GM12878 (cell line): Measurements from ENCODE around the gene CDK17. TPM values are rescaled to one million over a fixed set of nuclear protein-coding genes. Genes with fewer than 3 reads are reported as not detected.

ENCODE experiments used
- ASH2L ChIP-seq: fragments of 300-600, 200-600 bp; sonication (generic); IDR thresholded peaks from 2 replicates; pipeline ENCODE4 v1.6.1; 2017; ENCODE audit warnings: low read depth, mild to moderate bottlenecking, borderline replicate concordance
- BACH1 ChIP-seq: fragments of 450-650 bp; IDR thresholded peaks from 2 replicates; pipeline ENCODE4 v1.6.1; 2017; ENCODE audit warnings: mild to moderate bottlenecking, borderline replicate concordance
- CBFB ChIP-seq: IDR thresholded peaks from 2 replicates; pipeline ENCODE4 v1.6.1; 2016; ENCODE audit warnings: antibody characterized with exemption, low read depth
- CREM ChIP-seq: IDR thresholded peaks from 2 replicates; pipeline ENCODE4 v1.6.1; 2014; ENCODE audit warnings: antibody characterized with exemption, low read depth
- EZH2 ChIP-seq: IDR thresholded peaks from 2 replicates; pipeline ENCODE4 v1.6.1; 2012; ENCODE audit warnings: low read depth, mild to moderate bottlenecking, control low read depth, inconsistent platforms, low read length, borderline replicate concordance; ENCODE audit not compliant: control insufficient read depth
- GATAD2B ChIP-seq: fragments of 450-650 bp; conservative IDR thresholded peaks from 2 replicates; pipeline ENCODE4 v1.6.1; 2017; ENCODE audit warnings: low read depth, mild to moderate bottlenecking, moderate library complexity
- MXI1 ChIP-seq: fragments of 150-350 bp; IDR thresholded peaks from 2 replicates; pipeline ENCODE4 v1.6.1; 2011; ENCODE audit warnings: low read depth, mild to moderate bottlenecking, inconsistent platforms, low read length, improper control_type of control experiment
- NBN ChIP-seq: fragments of 450-650 bp; IDR thresholded peaks from 2 replicates; pipeline ENCODE4 v1.6.1; 2016
- NKRF ChIP-seq: fragments of 450-650 bp; conservative IDR thresholded peaks from 2 replicates; pipeline ENCODE4 v1.6.1; 2017; ENCODE audit warnings: mild to moderate bottlenecking, moderate library complexity
- PAX5 ChIP-seq: IDR thresholded peaks from 2 replicates; pipeline ENCODE4 v1.6.1; 2011; ENCODE audit warnings: low read depth, low read length, borderline replicate concordance
- POLR2AphosphoS5 ChIP-seq: IDR thresholded peaks from 2 replicates; pipeline ENCODE4 v1.6.1; 2011; ENCODE audit warnings: mild to moderate bottlenecking, low read length, inconsistent platforms
- SMARCA5 ChIP-seq: fragments of 450-650 bp; IDR thresholded peaks from 2 replicates; pipeline ENCODE4 v1.6.1; 2017; ENCODE audit warnings: mild to moderate bottlenecking
- SREBF1 ChIP-seq: IDR thresholded peaks from 2 replicates; pipeline ENCODE4 v1.6.1; 2012; ENCODE audit warnings: mild to moderate bottlenecking, low read length
- STAT3 ChIP-seq: IDR thresholded peaks from 2 replicates; pipeline ENCODE4 v1.6.1; 2011; ENCODE audit warnings: low read depth, low read length, improper control_type of control experiment
- TAF1 ChIP-seq: IDR thresholded peaks from 2 replicates; pipeline ENCODE4 v1.6.1; 2011; ENCODE audit warnings: mild to moderate bottlenecking, low read depth, low read length, borderline replicate concordance
- TCF12 ChIP-seq: IDR thresholded peaks from 2 replicates; pipeline ENCODE4 v1.6.1; 2011; ENCODE audit warnings: low read depth, mild to moderate bottlenecking, low read length
- polyA plus RNA-seq, 11 experiments: library from polyadenylated mRNA; depleted of rRNA in 4 of 11; unstranded in 6 of 11; stranded (reverse) in 5 of 11; fragments of >200 nt; fragmentation: Nextera tagmentation in 4 of 11; fragmentation: Illumina TruSeq in 1 of 11; extraction: Ambion mirVana in 4 of 11; extraction: Trizol in 1 of 11; gene quantifications; 1 replicate in 1 of 11; 2 replicates in 10 of 11; pipeline versions ENCODE4 v1.2.1 to v1.2.3, GENCODE V29; 2011 to 2016; ENCODE audit warnings: inconsistent platforms in 2 of 11, missing spikeins in 2 of 11, low read depth in 1 of 11
- total RNA-seq, 4 experiments: library from RNA; depleted of rRNA in 3 of 4; stranded (reverse); fragments of >200 nt in 3 of 4; fragmentation: Illumina TruSeq in 1 of 4; extraction: Trizol in 1 of 4; gene quantifications; 2 replicates each; pipeline versions ENCODE4 v1.2.1 to v1.2.3, GENCODE V29; 2013 to 2021
- TF ChIP-seq, protein P1 (sequence below): fragments of 450-650 bp; IDR thresholded peaks from 2 replicates; pipeline ENCODE4 v1.6.1; 2018; ENCODE audit warnings: borderline replicate concordance, mild to moderate bottlenecking; ENCODE audit not compliant: partially characterized antibody
- TF ChIP-seq, protein P2 (sequence below), 3 experiments: IDR thresholded peaks in 2 of 3; conservative IDR thresholded peaks in 1 of 3; 2 replicates each; pipeline ENCODE4 v1.5.1; 2011; ENCODE audit warnings: low read depth in 3 of 3, low read length in 3 of 3, mild to moderate bottlenecking in 3 of 3, control low read depth in 2 of 3, moderate library complexity in 2 of 3, inconsistent platforms in 1 of 3, mixed read lengths in 1 of 3; ENCODE audit not compliant: control insufficient read depth in 2 of 3, insufficient read depth in 1 of 3; ENCODE audit errors: extremely low read depth in 1 of 3
- TF ChIP-seq, protein P3 (sequence below): fragments of 450-650 bp; IDR thresholded peaks from 2 replicates; pipeline ENCODE4 v1.6.1; 2017; ENCODE audit warnings: borderline replicate concordance
- TF ChIP-seq, protein P4 (sequence below): fragments of 450-650 bp; formaldehyde crosslinking; IDR thresholded peaks from 2 replicates; pipeline ENCODE4 v1.5.0; 2022; ENCODE audit warnings: mild to moderate bottlenecking, missing genetic modification characterization

The CDK17 gene
- total and polyA plus RNA-seq, 10 of the 15 experiments (the other 5 are each of a cell fraction or from before 2014, with no cell fraction given): 5.6 to 45.6 (median 18.3) TPM

- TF ChIP-seq NKRF (peak; percentile 40), CBFB (no peak), SREBF1 (no peak), GATAD2B (no peak), BACH1 (no peak), ASH2L (no peak), TCF12 (no peak), NBN (no peak), PAX5 (no peak), TAF1 (no peak), CREM (no peak), EZH2 (no peak), STAT3 (no peak), MXI1 (peak; percentile 43; the same call in 1 of the 2 replicates), SMARCA5 (peak; percentile 18), POLR2AphosphoS5 (0 out of 2 replicates have a peak, but pooled peaks have one; percentile 16)
- TF ChIP-seq, protein P1, sequence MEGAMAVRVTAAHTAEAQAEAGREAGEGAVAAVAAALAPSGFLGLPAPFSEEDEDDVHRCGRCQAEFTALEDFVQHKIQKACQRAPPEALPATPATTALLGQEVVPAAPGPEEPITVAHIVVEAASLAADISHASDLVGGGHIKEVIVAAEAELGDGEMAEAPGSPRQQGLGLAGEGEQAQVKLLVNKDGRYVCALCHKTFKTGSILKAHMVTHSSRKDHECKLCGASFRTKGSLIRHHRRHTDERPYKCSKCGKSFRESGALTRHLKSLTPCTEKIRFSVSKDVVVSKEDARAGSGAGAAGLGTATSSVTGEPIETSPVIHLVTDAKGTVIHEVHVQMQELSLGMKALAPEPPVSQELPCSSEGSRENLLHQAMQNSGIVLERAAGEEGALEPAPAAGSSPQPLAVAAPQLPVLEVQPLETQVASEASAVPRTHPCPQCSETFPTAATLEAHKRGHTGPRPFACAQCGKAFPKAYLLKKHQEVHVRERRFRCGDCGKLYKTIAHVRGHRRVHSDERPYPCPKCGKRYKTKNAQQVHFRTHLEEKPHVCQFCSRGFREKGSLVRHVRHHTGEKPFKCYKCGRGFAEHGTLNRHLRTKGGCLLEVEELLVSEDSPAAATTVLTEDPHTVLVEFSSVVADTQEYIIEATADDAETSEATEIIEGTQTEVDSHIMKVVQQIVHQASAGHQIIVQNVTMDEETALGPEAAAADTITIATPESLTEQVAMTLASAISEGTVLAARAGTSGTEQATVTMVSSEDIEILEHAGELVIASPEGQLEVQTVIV: no peak
- TF ChIP-seq, protein P2, sequence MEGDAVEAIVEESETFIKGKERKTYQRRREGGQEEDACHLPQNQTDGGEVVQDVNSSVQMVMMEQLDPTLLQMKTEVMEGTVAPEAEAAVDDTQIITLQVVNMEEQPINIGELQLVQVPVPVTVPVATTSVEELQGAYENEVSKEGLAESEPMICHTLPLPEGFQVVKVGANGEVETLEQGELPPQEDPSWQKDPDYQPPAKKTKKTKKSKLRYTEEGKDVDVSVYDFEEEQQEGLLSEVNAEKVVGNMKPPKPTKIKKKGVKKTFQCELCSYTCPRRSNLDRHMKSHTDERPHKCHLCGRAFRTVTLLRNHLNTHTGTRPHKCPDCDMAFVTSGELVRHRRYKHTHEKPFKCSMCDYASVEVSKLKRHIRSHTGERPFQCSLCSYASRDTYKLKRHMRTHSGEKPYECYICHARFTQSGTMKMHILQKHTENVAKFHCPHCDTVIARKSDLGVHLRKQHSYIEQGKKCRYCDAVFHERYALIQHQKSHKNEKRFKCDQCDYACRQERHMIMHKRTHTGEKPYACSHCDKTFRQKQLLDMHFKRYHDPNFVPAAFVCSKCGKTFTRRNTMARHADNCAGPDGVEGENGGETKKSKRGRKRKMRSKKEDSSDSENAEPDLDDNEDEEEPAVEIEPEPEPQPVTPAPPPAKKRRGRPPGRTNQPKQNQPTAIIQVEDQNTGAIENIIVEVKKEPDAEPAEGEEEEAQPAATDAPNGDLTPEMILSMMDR (IDR thresholded peaks at IDR 0.05 in 2 of 3, conservative IDR thresholded peaks at IDR 0.05 in 1 of 3; ENCODE audit: control insufficient read depth in 2 of 3, extremely low read depth in 1 of 3, insufficient read depth in 1 of 3, low read depth in 3 of 3, low read length in 3 of 3): no peak
- TF ChIP-seq, protein P3, sequence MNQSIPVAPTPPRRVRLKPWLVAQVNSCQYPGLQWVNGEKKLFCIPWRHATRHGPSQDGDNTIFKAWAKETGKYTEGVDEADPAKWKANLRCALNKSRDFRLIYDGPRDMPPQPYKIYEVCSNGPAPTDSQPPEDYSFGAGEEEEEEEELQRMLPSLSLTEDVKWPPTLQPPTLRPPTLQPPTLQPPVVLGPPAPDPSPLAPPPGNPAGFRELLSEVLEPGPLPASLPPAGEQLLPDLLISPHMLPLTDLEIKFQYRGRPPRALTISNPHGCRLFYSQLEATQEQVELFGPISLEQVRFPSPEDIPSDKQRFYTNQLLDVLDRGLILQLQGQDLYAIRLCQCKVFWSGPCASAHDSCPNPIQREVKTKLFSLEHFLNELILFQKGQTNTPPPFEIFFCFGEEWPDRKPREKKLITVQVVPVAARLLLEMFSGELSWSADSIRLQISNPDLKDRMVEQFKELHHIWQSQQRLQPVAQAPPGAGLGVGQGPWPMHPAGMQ: no peak
- TF ChIP-seq, protein P4, sequence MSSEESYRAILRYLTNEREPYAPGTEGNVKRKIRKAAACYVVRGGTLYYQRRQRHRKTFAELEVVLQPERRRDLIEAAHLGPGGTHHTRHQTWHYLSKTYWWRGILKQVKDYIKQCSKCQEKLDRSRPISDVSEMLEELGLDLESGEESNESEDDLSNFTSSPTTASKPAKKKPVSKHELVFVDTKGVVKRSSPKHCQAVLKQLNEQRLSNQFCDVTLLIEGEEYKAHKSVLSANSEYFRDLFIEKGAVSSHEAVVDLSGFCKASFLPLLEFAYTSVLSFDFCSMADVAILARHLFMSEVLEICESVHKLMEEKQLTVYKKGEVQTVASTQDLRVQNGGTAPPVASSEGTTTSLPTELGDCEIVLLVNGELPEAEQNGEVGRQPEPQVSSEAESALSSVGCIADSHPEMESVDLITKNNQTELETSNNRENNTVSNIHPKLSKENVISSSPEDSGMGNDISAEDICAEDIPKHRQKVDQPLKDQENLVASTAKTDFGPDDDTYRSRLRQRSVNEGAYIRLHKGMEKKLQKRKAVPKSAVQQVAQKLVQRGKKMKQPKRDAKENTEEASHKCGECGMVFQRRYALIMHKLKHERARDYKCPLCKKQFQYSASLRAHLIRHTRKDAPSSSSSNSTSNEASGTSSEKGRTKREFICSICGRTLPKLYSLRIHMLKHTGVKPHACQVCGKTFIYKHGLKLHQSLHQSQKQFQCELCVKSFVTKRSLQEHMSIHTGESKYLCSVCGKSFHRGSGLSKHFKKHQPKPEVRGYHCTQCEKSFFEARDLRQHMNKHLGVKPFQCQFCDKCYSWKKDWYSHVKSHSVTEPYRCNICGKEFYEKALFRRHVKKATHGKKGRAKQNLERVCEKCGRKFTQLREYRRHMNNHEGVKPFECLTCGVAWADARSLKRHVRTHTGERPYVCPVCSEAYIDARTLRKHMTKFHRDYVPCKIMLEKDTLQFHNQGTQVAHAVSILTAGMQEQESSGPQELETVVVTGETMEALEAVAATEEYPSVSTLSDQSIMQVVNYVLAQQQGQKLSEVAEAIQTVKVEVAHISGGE: no peak
Measured at GRCh38 chr12:96400631-96401075, 414 bp upstream of the CDK17 start (continued).
